GM12801 (cell line): ENCODE results near the gene GNA12.

Experiments
- TF ChIP-seq, protein P1 (sequence below): IDR thresholded peaks from one replicate; pipeline ENCODE4 v1.5.1; 2011; ENCODE audit warnings: control low read depth; ENCODE audit not compliant: insufficient read length; ENCODE audit errors: extremely low read depth

GNA12 gene

DNA sequence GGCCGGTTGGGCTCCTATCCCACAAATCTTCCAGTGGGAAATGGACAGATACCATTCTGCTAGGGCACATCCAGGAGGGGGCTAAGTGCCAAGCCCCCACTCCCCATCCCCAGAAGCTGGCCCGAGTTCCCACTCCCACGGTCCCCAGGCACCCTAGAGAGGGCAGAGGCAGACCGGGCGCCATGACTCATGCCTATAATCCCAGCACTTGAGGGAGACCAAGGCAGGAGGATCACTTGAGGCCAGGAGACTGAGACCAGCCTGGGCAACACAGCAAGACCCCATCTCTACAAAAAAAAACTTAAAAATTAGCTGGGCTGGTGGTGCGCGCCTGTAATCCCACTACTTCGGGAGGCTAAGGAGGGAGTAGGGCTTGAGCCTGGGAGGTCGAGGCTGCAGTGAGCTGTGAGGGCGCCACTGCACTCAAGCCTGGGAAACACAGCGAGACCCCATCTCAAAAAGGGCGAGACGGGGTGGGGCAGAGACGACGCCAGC is 870 bp downstream of the GNA12 start:
- TF ChIP-seq, protein P1, sequence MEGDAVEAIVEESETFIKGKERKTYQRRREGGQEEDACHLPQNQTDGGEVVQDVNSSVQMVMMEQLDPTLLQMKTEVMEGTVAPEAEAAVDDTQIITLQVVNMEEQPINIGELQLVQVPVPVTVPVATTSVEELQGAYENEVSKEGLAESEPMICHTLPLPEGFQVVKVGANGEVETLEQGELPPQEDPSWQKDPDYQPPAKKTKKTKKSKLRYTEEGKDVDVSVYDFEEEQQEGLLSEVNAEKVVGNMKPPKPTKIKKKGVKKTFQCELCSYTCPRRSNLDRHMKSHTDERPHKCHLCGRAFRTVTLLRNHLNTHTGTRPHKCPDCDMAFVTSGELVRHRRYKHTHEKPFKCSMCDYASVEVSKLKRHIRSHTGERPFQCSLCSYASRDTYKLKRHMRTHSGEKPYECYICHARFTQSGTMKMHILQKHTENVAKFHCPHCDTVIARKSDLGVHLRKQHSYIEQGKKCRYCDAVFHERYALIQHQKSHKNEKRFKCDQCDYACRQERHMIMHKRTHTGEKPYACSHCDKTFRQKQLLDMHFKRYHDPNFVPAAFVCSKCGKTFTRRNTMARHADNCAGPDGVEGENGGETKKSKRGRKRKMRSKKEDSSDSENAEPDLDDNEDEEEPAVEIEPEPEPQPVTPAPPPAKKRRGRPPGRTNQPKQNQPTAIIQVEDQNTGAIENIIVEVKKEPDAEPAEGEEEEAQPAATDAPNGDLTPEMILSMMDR = no peak

DNA sequence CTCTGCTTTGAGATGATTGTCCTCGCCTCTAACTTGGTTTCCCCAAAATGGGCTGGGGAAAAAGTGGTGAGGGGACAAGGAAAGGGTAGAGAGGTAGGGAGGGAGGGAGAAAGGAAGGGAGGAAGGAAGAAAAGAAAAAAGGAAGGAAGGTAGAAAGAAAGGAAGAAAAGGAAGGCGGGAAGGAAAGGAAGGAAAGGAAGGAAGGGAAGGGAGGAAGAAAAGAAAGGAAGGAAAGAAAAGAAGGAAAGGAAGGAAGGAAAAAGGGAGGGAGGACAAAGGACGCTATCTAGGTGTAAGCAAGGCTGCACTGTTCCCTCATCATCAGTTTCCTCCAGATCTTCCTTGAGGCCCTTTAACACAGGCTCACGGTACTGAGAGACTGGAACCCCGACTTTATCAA is 2.2 kb downstream of the GNA12 start:
- TF ChIP-seq, protein P1 = no peak

DNA sequence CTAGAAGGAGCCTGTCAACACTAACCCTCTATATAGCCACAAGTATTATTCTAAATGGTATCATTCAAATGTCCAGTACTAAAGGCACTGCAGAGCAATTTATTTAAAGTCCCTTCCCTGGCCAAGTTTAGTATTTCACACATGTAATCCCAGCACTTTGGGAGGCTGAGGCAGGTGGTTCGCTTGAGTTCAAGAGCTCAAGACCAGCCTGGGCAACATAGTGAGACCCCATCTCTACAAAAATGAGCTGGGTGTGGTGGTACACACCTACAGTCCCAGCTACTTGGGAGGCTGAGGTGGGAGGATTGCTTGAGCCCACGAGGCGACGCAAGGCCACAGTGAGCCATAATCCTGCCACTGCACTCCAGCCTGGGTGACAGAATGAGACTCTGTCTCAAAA is 3.6 kb downstream of the GNA12 start:
- TF ChIP-seq, protein P1 = no peak

DNA sequence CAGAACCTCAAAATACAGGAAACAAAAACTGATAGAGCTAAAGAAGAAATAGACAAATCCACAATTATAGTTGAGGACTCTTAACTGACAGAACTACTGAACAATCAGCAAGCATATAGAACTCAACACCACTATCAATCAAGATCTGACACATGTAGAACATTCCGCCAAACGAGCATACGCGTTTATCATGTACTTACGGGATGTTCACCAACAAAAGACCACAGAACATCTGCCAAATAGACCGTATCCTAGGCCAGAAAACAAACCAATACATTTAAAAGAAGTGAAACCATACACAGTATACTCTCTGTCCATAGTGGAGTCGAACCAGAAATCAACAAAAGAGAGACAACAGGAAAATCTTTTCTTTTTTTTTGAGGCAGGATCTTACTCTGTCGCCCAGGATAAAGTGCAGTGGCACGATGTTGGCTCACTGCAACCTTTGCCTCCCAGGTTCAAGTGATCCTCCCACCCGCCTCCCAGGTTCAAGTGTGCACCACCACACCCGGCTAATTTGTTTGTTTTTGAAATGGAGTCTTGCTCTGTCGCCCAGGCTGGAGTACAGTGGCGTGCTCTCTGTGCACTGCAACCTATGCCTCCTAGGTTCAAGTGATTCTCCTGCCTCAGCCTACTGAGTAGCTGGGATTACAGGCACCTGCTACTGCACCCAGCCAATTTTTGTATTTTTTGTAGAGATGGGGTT is 5.1 kb downstream of the GNA12 start:
- TF ChIP-seq, protein P1 = no peak

DNA sequence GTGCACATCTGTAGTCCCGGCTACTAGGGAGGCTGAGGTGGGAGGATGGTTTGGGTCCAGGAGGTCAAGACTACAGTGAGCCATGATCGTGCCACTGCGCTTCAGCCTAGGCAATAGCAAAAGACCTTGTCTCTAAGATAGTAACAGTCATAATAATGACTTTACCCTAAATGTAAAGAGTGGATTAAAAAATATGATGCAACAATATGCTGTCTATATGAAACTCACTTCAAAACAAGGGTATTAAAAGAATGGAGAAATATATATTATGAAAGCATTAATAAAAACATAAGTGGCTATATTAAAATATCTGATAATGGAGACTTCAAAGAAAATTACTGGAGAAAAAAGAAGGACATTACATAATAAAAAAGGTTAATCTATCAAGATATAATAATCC is 5.7 kb downstream of the GNA12 start:
- TF ChIP-seq, protein P1 = no peak

DNA sequence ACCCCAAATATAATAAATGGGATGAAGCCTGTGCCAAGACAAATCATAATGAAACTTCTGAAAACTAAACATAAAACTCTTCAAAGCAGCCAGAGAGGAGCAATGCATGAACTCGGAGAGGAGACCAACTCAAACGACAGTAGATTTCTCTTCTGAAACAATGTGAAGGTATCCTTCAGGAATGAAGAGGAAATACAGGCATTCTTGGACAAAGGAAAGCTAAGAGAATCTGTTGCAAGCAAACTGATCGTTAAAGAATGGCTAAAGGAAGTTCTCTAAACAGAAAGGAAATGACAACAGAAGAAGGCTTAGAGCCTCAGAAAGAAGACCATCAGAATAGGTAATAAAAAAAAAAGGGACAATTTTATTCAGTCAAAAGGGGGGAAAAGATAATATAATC is 6.6 kb downstream of the GNA12 start:
- TF ChIP-seq, protein P1 = no peak

DNA sequence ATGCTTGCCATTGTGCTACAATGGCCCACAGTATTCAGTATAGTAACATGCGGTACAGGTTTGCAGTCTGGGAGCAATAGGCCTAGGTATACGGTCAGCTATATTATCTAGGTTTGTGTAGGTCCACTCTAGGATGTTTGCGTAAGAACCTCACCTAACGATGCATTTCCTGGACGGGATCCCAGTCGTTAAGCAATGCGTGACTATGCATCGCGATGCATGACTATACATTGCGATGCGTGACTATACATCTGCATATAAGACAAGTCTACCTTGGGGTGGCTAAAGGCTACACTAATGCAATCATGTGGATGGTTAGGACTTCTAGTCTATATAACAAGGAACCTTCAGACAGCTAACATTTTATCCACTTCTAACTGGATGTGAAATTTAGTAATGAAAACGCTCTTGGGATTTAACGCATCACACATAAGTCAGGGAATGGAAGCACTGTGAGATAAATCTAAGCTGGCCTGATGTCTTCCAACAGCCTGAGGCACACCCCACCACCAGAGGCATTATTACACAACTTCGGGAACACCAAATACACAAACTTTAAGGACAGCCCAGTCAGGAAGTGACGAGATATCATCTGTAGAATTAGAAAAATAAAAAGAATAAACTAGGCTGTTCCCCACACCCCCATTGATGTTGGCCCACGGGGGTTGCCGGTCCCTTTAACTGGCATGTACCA is 9.2 kb downstream of the GNA12 start:
- TF ChIP-seq, protein P1 = no peak
